ENCODE data around the gene EPHA8.
A peak's percentile ranks its signal among the peaks of the same experiment; 100 is the strongest.

The EPHA8 gene

GRCh38 chr1:22563671-22564602 is 648 bp downstream of the EPHA8 start:
- H3K27ac ChIP-seq (ENCODE audit: low read length) = no peak overlapping the region
- no peaks in the 10 kb centered on the region for H3K9me3 ChIP-seq (ENCODE audit: control insufficient read depth, insufficient read depth, low read length)
- H3K4me3 ChIP-seq (ENCODE audit: low read length) = peak overlapping the region; percentile 44; the same call in 1 of the 2 replicates
- H3K36me3 ChIP-seq (ENCODE audit: control insufficient read depth, insufficient read depth, low read length) = no peaks in the 10 kb centered on the region
- H3K27me3 ChIP-seq (ENCODE audit: control insufficient read depth, insufficient read depth, low read length) = peaks cover 15% of the 10 kb centered on the region; the same call in 1 of the 2 replicates
- no CpG with 5 or more reads among the region's 57 CpGs for WGBS (ENCODE audit: insufficient coverage, insufficient read length)
- peaks cover 3% of the 10 kb centered on the region for H3K4me1 ChIP-seq (ENCODE audit: control insufficient read depth, insufficient read depth, low read length)
- no peak for DNase-seq (ENCODE audit: low read depth, low spot score)

DNA sequence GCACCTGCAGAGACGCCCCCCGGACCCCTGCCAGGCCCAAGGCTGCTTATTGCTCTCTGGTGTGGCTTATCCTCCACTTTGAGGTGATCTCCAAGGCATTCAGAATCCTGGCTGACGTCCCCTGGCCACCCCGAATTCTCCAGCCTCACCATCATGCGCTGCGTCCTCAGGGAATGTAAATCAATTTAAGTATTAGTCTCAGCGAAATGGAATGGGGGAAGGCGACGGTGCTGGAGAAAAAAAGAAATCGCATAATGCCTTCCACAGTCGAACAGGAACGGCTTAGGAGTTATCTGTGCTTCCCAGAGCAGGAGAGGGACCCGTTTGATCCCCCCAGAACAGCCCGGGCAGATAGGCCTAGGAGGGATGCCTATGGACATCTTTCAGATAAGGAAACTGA is 2.9 kb downstream of the EPHA8 start:
- Histone ChIP-seq H3K9me3 (ENCODE audit: control insufficient read depth, insufficient read depth, low read length) (no peaks in the 10 kb centered on the region), H3K4me1 (ENCODE audit: control insufficient read depth, insufficient read depth, low read length) (peaks cover 5% of the 10 kb centered on the region), H3K27ac (ENCODE audit: low read length) (no peak overlapping the region), H3K27me3 (ENCODE audit: control insufficient read depth, insufficient read depth, low read length) (peaks cover 15% of the 10 kb centered on the region; the same call in 1 of the 2 replicates), H3K4me3 (ENCODE audit: low read length) (no peak overlapping the region), H3K36me3 (ENCODE audit: control insufficient read depth, insufficient read depth, low read length) (no peaks in the 10 kb centered on the region)
- no peak for DNase-seq (ENCODE audit: low read depth, low spot score)
- no CpG with 5 or more reads among the region's 14 CpGs for WGBS (ENCODE audit: insufficient coverage, insufficient read length)

DNA sequence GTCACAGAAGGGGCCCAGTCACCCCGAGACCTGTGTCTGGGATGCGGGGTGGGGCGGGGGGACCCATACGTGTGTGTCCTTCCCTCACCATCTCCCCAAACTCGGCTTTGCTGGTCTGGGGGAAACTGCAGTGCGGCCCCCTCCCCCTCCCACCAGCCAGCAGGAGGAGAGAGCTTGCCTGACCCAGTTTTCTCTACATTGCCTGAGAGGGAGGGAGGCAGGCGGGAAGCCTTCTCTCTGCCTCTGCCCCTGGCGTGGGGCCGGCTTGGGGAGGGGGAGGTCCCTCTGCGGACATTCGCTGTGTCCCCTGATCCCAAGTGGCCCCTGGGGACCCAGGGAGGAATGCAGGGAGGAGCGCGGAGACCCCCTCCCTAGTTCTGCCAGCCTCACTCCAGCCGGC is 3.9 kb downstream of the EPHA8 start:
- WGBS (ENCODE audit: insufficient coverage, insufficient read length) = no CpG with 5 or more reads among the region's 14 CpGs
- Histone ChIP-seq H3K36me3 (ENCODE audit: control insufficient read depth, insufficient read depth, low read length) (no peaks in the 10 kb centered on the region), H3K27me3 (ENCODE audit: control insufficient read depth, insufficient read depth, low read length) (peaks cover 12% of the 10 kb centered on the region; the same call in 1 of the 2 replicates), H3K4me3 (ENCODE audit: low read length) (no peak overlapping the region), H3K9me3 (ENCODE audit: control insufficient read depth, insufficient read depth, low read length) (no peaks in the 10 kb centered on the region), H3K27ac (ENCODE audit: low read length) (no peak overlapping the region), H3K4me1 (ENCODE audit: control insufficient read depth, insufficient read depth, low read length) (peaks cover 5% of the 10 kb centered on the region)
- DNase-seq (ENCODE audit: low read depth, low spot score) = no peak

- Histone ChIP-seq H3K9me3 (ENCODE audit: control insufficient read depth, insufficient read depth, low read length) (no peaks in the 10 kb centered on the region), H3K27me3 (ENCODE audit: control insufficient read depth, insufficient read depth, low read length) (peaks cover 5% of the 10 kb centered on the region; the same call in 1 of the 2 replicates), H3K36me3 (ENCODE audit: control insufficient read depth, insufficient read depth, low read length) (no peaks in the 10 kb centered on the region), H3K27ac (ENCODE audit: low read length) (no peak overlapping the region), H3K4me1 (ENCODE audit: control insufficient read depth, insufficient read depth, low read length) (peaks cover 3% of the 10 kb centered on the region), H3K4me3 (ENCODE audit: low read length) (no peak overlapping the region)
- no CpG with 5 or more reads among the region's 6 CpGs for WGBS (ENCODE audit: insufficient coverage, insufficient read length)
- DNase-seq (ENCODE audit: low read depth, low spot score) = no peak
Measured at GRCh38 chr1:22567994-22568393, 4.7 kb downstream of the EPHA8 start.

GRCh38 chr1:22569269-22569668 is 6.0 kb downstream of the EPHA8 start:
- no peaks in the 10 kb centered on the region for H3K27me3 ChIP-seq (ENCODE audit: control insufficient read depth, insufficient read depth, low read length)
- WGBS (ENCODE audit: insufficient coverage, insufficient read length) = no CpG with 5 or more reads among the region's 7 CpGs
- H3K4me1 ChIP-seq (ENCODE audit: control insufficient read depth, insufficient read depth, low read length) = peaks cover 2% of the 10 kb centered on the region; the same call in 1 of the 2 replicates
- no peak overlapping the region for H3K4me3 ChIP-seq (ENCODE audit: low read length)
- no peaks in the 10 kb centered on the region for H3K9me3 ChIP-seq (ENCODE audit: control insufficient read depth, insufficient read depth, low read length)
- no peaks in the 10 kb centered on the region for H3K36me3 ChIP-seq (ENCODE audit: control insufficient read depth, insufficient read depth, low read length)
- no peak for DNase-seq (ENCODE audit: low read depth, low spot score)
- H3K27ac ChIP-seq (ENCODE audit: low read length) = no peak overlapping the region

- H3K4me1 ChIP-seq (ENCODE audit: control insufficient read depth, insufficient read depth, low read length) = peaks cover 2% of the 10 kb centered on the region; the same call in 1 of the 2 replicates
- no peak overlapping the region for H3K27ac ChIP-seq (ENCODE audit: low read length)
- DNase-seq (ENCODE audit: low read depth, low spot score) = no peak
- no peaks in the 10 kb centered on the region for H3K36me3 ChIP-seq (ENCODE audit: control insufficient read depth, insufficient read depth, low read length)
- no peaks in the 10 kb centered on the region for H3K27me3 ChIP-seq (ENCODE audit: control insufficient read depth, insufficient read depth, low read length)
- no CpG with 5 or more reads among the region's 34 CpGs for WGBS (ENCODE audit: insufficient coverage, insufficient read length)
- no peaks in the 10 kb centered on the region for H3K9me3 ChIP-seq (ENCODE audit: control insufficient read depth, insufficient read depth, low read length)
- H3K4me3 ChIP-seq (ENCODE audit: low read length) = no peak overlapping the region
Measured at GRCh38 chr1:22570140-22570909, 7.0 kb downstream of the EPHA8 start.

DNA sequence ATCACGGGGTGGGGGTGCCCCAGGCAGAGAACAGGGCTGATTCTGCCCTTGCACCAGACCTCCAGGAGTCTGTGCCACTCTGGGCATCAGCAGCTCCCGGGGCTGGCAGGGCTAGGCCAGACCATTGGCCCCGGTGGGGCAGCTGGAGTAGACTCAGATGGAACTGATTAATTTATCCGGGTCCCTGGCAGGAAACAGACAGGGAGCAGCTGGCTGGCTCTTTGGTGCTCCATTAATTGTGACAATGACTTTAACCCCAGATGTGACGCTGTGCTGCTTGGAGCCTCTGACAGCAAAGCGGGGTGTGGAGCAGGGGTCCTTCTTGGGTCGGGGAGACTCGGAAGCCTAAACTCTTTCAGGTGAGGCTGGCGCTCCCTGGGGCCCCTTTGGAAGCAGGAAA is 9.5 kb downstream of the EPHA8 start:
- WGBS (ENCODE audit: insufficient coverage, insufficient read length) = no CpG with 5 or more reads among the region's 9 CpGs
- H3K9me3 ChIP-seq (ENCODE audit: control insufficient read depth, insufficient read depth, low read length) = no peaks in the 10 kb centered on the region
- H3K27me3 ChIP-seq (ENCODE audit: control insufficient read depth, insufficient read depth, low read length) = no peaks in the 10 kb centered on the region
- H3K27ac ChIP-seq (ENCODE audit: low read length) = no peak overlapping the region
- H3K4me3 ChIP-seq (ENCODE audit: low read length) = no peak overlapping the region
- peaks cover 2% of the 10 kb centered on the region; the same call in 1 of the 2 replicates for H3K4me1 ChIP-seq (ENCODE audit: control insufficient read depth, insufficient read depth, low read length)
- no peak for DNase-seq (ENCODE audit: low read depth, low spot score)
- no peaks in the 10 kb centered on the region for H3K36me3 ChIP-seq (ENCODE audit: control insufficient read depth, insufficient read depth, low read length)

DNA sequence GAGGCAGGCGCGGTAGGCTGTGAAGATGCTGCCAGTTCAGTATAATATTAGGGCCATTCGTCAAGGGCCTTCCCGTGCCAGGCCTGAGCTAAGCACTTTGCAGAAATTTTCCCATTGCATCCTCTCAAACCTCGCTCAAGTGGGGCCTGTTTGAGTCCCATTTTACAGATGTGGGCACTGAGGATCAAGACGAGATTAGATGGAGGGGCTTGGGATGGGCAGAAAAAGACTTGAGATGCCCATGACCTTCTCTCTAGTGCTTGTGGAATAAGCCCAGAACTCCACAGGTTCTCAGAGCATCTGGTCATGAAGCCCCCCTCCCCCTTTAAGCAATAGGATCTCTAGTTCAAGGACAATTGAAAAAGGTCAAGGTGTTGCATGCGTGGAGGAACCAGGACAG is 9.9 kb downstream of the EPHA8 start:
- H3K27ac ChIP-seq (ENCODE audit: low read length) = no peak overlapping the region
- no peak overlapping the region for H3K4me3 ChIP-seq (ENCODE audit: low read length)
- no peaks in the 10 kb centered on the region for H3K27me3 ChIP-seq (ENCODE audit: control insufficient read depth, insufficient read depth, low read length)
- no peak for DNase-seq (ENCODE audit: low read depth, low spot score)
- no peaks in the 10 kb centered on the region for H3K9me3 ChIP-seq (ENCODE audit: control insufficient read depth, insufficient read depth, low read length)
- peaks cover 2% of the 10 kb centered on the region; the same call in 1 of the 2 replicates for H3K4me1 ChIP-seq (ENCODE audit: control insufficient read depth, insufficient read depth, low read length)
- no CpG with 5 or more reads among the region's 7 CpGs for WGBS (ENCODE audit: insufficient coverage, insufficient read length)
- H3K36me3 ChIP-seq (ENCODE audit: control insufficient read depth, insufficient read depth, low read length) = no peaks in the 10 kb centered on the region

GRCh38 chr1:22575532-22576149 is 12.4 kb downstream of the EPHA8 start:
- DNase-seq (ENCODE audit: low read depth, low spot score) = no peak
- Histone ChIP-seq H3K4me3 (ENCODE audit: low read length) (no peak overlapping the region), H3K36me3 (ENCODE audit: control insufficient read depth, insufficient read depth, low read length) (no peaks in the 10 kb centered on the region), H3K4me1 (ENCODE audit: control insufficient read depth, insufficient read depth, low read length) (no peaks in the 10 kb centered on the region), H3K9me3 (ENCODE audit: control insufficient read depth, insufficient read depth, low read length) (no peaks in the 10 kb centered on the region), H3K27me3 (ENCODE audit: control insufficient read depth, insufficient read depth, low read length) (no peaks in the 10 kb centered on the region), H3K27ac (ENCODE audit: low read length) (no peak overlapping the region)
- no CpG with 5 or more reads among the region's 8 CpGs for WGBS (ENCODE audit: insufficient coverage, insufficient read length)

- Histone ChIP-seq H3K4me3 (ENCODE audit: low read length) (no peak overlapping the region), H3K27ac (ENCODE audit: low read length) (no peak overlapping the region), H3K4me1 (ENCODE audit: control insufficient read depth, insufficient read depth, low read length) (no peaks in the 10 kb centered on the region), H3K36me3 (ENCODE audit: control insufficient read depth, insufficient read depth, low read length) (no peaks in the 10 kb centered on the region), H3K27me3 (ENCODE audit: control insufficient read depth, insufficient read depth, low read length) (no peaks in the 10 kb centered on the region), H3K9me3 (ENCODE audit: control insufficient read depth, insufficient read depth, low read length) (no peaks in the 10 kb centered on the region)
- DNase-seq (ENCODE audit: low read depth, low spot score) = no peak
- no CpG with 5 or more reads among the region's 23 CpGs for WGBS (ENCODE audit: insufficient coverage, insufficient read length)
Measured at GRCh38 chr1:22576150-22576544, 12.9 kb downstream of the EPHA8 start.
